GM21619 (cell line): Measurements from ENCODE around the gene GPBP1.
"Not testable (repeated sequence)": the region's sequence is repeated elsewhere in the genome, so short reads cannot be mapped to it uniquely, and the experiment has no call there.

Experiments
- ATAC-seq: cut with Tn5 transposase; IDR thresholded peaks from one replicate; pipeline ENCODE4 v1.9.1; 2021; ENCODE audit not compliant: unreplicated experiment

The GPBP1 gene

DNA sequence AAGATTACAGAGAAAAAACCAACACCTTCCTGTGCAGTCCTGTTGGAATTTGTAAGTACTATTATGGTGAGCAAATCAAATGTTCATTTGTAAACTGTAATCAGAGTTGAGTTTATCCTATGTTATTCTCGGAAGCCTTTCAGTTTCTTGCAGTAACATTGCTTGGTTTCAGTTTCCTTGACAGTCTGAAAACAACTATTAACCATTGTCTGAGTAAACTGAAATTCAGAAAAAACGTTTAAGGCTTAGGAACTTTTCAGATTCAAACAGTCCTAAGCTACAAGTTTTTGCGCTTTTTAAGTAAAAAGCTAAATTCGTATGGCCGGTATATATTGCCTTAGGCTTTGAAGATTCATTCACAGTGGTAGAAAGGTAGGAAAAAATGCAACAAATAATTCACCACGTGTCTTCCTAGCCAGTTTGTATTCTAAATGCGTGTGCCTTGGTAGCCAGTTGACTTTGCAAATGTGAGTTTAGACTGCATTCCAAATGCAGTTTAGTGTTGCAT is 2.5 kb downstream of the GPBP1 start:
- ATAC-seq = no peak

DNA sequence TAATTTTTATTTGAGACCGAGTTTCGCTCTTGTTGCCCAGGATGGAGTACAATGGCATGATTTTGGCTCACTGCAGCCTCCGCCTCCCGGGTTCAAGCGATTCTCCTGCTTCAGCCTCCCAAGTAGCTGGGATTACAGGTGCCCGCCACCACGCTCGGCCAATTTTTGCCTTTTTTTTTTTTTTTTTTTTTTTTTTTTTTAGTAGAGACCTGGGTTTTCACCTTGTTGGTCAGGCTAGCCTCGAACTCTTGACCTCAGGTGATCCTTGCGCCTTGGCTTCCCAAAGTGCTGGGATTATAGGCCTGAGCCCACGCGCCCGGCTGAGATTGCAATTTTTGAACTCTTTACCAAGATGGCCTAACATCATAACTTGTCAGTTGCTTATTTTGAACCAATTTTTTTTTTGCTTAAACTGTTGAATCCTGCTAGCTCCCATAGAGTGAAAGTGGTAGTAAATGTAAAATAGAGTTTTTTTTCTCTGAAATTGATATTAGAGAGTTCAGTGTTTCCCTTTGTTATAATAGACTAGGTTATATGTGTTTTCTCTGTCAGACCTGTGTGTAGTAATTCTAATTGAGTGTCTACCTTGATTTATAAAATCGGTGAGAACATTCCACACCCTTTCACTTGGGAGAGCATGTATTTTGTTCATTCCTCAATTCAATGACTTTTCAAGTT is 3.8 kb downstream of the GPBP1 start:
- no peak for ATAC-seq

DNA sequence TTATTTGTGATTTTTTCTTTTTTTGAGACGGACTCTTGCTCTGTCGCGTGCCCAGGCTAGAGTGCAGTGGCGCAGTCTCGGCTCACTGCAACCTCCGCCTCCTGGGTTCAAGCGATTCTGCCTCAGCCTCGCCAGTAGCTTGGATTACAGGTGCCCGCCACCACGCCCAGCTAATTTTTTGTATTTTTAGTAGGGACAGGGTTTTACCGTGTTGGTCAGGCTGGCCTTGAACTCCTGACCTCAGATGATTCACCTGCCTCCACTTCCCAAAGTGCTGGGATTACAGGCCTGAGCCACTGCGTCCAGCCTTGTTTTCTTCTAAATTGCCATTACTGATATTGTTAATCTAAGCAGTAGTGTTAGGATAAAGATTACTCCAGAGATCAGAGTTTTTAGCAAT is 4.4 kb downstream of the GPBP1 start:
- ATAC-seq = not testable (repeated sequence)

DNA sequence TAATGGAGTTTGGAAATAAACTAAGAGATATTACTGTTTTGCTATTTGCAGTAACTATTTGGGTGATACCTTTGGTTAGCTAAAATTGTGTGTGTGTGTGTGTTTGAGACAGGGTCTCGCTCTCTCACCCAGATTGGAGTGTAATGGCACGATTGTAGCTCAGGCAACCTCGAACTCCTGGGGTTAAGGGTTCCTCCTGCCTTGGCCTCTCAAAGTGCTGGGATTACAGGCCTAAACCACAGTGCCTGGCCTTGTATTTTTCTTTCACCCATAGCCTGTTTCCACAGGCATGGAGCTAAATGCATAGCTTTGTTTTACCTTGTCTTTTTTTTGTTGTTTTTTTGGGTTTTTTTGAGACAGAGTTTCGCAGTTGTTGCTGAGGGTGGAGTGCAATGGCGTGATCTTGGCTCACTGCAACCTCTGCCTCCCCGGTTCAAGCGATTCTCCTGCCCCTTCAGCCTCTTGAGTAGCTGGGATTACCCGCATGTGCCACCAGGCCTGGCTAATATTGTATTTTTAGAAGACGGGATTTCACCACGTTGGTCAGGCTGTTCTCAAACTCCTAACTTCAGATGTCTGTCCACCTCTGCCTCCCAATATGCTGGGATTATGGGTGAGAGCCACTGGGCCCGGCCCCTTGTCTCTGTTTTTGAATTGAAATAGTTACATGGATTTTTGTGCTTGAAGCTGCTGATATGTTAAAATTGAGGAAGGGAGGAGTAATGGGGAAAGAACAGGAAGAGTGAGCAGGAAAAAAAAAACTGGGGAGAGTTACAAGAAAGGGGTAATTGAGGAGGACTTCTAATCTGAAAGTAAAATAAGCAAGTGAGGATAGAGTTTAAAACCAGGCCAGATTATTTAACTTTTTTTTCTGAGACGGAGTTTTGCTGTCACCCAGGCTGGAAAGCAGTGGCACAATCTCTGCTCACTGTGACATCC is 5.7 kb downstream of the GPBP1 start:
- ATAC-seq = no peak

DNA sequence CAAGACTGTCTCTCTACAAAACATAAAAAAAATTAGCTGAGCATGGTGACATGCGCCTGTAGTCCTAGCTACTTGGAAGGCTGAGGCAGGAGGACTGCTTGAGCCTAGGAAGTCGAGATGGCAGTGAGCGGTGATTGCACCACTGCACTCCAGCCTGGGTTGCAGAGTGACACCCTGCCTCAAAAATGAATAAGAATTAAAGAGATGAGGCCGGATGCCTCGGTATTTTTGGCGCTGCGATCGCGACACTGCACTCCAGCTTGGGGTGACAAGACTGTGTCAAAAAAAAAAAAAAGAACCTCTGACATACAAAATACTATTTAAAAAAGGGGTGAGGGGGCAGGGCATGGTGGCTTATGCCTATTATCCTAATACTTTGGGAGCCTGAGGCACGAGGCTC is 7.3 kb downstream of the GPBP1 start:
- no peak for ATAC-seq

DNA sequence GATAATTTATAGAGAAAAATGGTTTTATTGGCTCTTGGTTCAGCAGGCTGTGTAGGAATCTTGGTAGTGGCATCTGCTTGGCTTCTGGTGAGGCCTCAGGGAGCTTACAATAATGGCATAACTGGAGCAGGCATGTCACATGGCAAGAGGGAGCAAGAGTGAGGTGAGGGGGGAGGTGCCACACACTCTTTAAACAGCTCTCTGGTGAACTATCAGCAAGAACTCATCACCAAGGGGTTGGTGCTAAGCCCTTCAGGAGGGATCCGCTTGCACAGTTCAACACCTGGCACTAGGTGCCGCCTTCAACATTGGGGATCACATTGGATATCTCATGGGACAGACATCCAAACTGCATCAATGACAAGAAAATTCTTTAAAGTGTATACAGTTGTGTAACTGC is 10.5 kb downstream of the GPBP1 start:
- no peak for ATAC-seq

DNA sequence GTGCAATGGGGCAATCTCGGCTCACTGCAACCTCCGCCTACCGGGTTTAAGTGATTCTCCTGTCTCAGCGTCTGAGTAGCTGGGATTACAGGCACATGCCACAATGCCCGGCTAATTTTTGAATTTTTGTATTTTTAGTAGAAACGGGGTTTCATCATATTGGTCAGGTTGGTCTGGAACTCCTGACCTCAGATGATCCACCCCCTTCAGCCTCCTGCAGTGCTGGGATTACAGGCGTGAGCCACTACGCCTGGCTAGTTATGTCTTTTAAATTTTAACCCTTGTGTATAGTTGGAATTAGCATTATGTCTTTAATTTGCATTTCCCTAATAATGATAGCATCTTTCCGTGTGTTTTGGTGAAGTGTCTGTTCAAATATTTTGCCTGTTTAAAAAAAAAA is 11.5 kb downstream of the GPBP1 start:
- no peak for ATAC-seq

DNA sequence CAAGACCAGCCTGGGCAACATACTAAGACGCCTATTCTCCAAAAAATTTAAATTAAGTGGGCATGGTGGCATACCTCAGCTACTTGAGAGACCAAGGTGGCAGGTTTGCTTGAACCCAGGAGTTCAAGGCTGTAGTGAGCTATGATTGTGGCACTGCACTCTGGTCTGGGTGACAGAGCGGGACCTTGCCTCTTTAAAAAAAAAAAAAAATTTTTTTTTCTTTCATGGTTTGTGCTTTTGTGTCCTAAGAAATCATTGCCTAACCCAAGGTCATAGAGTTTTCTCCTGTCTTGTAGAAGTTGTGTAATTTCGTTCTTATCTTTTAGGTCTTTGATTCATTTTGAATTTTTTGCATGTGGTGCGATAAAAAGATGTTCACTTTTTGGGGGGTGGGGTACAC is 12.3 kb downstream of the GPBP1 start:
- no peak for ATAC-seq

DNA sequence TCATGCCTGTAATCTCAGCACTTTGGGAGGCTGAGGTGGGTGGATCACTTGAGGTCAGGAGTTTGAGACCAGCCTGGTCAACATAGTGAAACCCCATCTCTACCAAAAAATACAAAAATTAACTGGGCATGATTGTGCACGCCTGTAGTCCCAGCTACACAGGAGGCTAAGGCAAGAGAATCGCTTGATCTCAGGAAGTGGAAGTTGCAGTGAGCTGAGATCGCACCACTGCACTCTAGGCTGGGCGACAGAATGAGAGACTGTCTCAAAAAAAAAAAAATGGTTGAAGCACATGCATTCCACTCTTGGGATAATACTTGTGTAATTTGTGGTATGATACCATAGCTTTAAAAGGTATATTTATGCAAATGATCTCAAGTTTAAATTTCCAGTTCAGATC is 14.1 kb downstream of the GPBP1 start:
- not testable (repeated sequence) for ATAC-seq

DNA sequence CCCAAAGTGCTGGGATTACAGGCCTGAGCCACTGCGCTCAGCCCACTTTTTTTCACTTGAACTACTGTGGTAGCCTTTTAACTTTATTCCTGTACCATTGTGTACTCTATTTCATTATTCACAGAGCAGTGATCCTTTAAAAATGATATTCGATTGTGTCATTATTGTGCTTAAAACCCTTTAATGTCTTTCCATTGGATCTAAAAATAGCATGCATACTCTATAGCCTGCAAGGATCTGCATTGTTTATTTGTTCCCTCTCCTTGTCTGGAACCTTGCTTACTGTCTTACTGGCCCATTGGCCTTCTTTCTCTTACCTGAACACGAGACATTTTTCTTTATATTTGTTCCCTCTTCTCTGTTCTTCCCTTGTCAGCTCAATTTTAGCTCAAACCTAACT is 15.7 kb downstream of the GPBP1 start:
- no peak for ATAC-seq

DNA sequence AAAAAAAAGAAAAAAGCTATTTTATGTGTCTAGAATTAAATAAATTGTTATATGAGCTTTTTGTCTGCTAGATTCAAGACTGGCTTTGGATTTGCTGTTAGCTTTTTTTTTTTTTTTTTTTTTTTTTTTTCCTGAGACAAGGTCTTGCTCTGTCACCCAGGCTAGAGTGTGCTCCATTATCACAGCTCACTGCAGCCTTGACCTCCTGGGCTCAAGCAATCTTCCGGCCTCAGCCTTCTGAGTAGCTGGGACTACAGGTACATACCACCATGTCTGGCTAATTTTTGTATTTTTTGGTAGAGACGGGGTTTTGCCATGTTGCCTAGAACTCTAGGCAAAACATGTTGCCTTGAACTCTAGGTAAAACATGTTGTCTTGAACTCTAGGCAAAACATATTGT is 16.7 kb downstream of the GPBP1 start:
- no peak for ATAC-seq

DNA sequence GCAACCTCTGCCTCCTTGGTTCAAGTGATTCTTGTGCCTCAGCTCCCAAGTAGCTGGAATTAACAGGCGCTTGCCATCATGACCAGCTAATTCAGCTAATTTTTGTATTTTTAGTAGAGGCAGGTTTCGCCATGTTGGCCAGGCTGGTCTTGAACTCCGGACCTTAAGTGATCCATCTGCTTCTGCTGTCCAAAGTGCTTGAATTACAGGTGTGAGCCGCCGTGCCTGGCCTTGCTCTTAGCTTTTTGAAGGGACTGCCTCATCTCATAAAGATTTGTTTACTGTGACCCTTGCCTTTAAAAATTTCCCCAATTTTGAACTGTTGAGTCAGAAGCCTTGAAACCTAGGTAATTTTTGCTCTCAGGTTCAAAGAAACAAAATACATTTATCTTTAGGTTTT is 17.3 kb downstream of the GPBP1 start:
- no peak for ATAC-seq

DNA sequence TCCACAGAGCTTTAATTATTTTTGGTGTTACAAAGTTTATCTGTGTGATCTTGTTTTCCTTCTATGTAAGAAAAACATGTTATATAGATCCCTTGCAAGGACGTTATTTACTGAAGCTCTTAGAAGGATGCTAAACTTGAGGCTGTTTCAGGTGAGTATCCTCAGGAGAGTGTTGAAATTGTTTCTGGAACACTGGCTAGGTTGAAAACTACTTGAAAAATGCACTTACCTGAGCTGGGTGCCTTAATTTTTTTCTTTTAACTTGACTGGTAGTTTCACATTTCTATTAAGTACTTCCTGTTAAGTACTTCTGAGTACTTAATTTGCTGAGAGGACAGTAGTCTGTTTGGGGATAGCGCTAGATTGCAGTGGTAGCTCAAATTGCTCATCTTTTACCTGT is 18.1 kb downstream of the GPBP1 start:
- no peak for ATAC-seq

DNA sequence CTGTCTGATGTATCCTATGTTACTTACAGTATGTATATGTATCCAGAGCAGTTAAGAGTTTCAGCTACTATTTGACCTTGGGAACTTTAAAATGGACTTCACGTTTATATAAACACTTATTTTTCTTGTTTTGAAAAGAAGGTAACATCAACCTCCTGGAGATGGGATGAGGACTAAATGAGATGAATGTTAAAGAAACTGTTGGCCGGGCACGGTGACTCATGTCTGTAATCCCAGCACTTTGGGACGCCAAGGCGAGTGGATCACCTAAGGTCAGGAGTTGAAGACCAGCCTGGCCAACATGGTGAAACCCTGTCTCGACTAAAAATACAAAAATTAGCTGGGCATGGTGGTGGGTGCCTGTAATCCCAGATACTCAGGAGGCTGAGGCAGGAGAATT is 19.0 kb downstream of the GPBP1 start:
- ATAC-seq = not testable (repeated sequence)

DNA sequence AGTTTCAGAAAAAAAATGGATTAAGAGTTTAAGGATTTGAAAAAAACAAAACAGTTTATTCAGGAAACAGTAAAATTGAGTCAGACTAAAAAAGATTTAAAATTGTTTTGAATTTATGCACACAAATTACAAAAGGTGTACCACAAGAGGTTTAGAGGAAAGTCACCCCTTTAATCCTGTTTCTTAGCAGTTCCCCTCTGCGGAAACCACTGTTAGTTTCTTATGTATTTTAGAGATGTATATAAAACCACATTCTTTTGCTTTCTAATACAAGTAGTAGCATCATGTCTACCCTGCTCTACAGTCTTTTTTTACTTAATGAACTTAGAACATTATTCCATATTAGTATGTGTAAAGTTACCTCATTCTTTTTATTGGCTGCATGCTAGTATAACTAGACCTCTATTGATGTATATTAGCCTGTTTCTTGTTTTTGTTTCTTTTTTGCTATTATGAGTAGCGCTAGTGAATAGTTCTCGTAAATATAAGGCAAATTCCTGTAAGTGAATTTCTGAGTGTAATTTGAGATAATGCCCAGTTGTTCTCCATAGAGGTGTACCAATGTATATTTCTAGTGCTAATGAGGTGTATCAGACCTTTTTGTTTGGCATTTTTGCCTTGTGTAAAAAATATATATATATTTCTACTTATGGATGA is 20.0 kb downstream of the GPBP1 start:
- ATAC-seq = no peak

DNA sequence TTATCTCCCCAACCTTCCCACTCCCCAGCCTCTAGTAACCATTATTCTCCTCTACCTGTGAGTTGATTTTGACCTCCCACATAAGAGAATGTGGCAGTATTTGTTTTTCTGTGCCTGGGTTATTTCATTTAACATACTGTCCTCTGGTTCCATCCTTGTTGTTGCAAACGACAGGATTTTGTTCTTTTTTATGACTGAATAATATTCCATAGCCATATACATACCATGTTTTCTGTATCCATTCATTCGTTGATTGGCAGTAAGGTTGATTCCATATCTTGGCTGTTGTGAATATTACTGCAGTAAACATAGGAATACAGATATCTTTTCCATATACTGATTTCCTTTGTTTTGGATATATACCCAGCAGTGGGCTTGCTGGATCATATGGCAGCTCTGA is 20.8 kb downstream of the GPBP1 start:
- no peak for ATAC-seq

DNA sequence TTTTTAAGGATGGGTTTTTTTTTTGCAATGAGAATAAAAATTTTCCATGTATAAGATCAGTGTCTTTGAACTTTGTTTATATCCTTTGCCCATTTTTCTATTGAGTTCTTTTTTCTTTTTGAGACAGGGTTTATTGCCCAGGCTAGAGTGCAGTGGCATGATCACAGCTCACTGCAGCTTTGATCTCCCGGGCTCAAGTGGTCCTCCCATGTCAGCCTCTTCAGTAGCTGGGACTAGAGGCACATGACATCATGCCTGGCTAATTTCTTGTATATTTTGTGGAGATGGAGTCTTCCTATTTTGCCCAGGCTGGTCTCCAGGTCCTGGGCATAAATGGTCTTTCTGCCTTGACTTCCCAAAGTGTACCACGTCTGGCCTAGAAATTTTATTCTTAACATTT is 21.2 kb downstream of the GPBP1 start:
- ATAC-seq = no peak

DNA sequence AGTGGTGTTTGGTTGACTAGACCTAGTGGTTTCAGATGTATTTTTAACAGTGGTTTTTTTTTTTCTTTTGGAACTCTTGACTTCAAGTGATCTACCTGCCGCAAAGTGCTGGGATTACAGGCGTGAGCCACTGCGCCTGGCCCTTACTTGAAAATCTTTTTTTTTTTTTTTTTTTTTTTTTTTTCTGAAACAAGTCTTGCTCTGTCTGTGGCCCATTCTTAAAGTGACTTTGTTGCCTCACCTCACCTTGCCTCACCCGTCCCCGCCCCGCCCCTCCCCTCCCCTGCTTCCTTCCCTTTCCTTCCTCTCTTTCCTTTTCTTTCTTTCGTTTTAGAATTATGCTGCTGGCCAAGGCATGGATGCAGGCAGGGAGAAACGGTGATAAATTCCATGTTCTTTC is 26.0 kb downstream of the GPBP1 start:
- no peak for ATAC-seq

DNA sequence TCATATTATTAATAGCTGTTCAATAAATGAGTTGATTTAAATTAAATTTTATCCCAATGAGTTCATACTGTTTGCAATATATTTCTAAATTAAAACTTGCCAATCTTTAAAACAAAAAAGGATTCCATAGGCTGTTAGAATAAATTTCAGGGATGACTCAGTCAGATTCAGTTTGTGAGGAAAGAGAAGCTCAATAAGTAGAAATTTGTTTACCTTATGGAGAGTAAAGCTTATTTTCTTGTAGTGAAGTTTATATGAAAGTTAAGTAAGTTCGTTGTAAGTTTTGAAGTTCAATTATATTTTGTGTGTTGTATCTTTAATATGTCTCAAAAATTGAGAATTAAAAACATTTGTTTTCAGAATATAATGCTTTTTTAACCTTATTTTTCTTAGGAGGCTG is 29.0 kb downstream of the GPBP1 start:
- no peak for ATAC-seq

DNA sequence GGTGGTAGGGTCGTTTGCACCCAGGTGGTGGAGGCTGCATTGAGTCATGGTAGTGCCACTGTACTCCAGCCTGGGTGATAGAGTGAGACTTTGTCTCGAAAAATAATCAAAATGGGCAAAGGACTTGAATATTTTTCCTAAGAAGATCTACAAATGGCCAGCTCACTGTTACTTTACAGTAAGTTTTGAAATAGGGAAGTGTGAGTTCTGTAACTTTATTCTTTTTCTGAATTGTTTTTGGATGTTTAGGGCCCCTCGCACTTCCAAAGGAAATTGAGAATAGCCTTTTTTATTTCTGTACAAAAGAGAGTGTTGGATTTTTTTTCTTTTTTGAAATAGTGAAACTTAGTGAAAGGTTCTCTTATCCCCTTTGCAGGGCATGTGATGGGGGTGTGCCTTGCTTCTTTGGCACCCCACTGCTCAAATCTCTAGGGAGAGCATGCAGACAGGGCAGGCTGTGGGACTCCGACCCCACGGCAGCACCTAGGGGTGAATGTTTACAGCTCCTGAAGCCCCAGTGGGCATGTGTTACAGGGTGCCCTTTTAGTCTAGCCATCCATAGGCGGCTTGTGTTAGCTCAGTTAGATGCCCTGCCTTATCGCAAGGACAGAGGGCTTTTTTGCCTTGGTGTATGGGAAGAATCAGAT is 33.3 kb downstream of the GPBP1 start:
- ATAC-seq = no peak

DNA sequence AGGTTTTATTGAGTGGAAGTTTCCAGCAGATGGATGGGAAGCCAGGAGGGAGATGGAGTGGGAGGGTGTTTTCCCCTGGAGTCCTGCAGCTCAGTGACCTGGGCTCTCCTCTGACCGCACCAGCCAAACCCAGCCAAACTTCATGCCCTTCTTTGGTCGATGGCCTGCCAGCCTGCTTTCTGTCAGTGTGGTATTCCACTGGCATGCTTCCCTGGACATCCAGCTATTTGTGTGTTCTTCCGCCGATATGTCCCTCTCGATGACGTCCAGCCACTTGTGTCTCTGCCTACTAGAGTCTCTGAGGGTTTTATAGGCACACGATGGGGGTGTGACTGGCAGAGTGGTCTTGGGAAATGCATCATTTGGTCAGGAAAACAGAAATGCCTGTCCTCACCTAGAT is 33.8 kb downstream of the GPBP1 start:
- no peak for ATAC-seq
